Dendritic cell treated with granulocyte-macrophage colony-stimulating factor and Interleukin-4, amounts not matched to agents 40 ng/mL and 50 ng/mL, for 4 days (primary cell): ENCODE data around the gene RETSAT.
"Not testable (repeated sequence)": the region's sequence is repeated elsewhere in the genome, so short reads cannot be mapped to it uniquely, and the experiment has no call there.

Source experiments
- H3K27ac Mint-ChIP-seq: one replicate; pipeline ENCODE4 v1.8.0; 2022; ENCODE audit warnings: mild to moderate bottlenecking, mixed read lengths
- H3K27me3 Mint-ChIP-seq: one replicate; pipeline ENCODE4 v1.8.0; 2022; ENCODE audit warnings: mild to moderate bottlenecking, mixed read lengths
- H3K36me3 Mint-ChIP-seq: one replicate; pipeline ENCODE4 v1.8.0; 2022; ENCODE audit warnings: low read depth, mixed read lengths
- H3K4me1 Mint-ChIP-seq: one replicate; pipeline ENCODE4 v1.8.0; 2022; ENCODE audit warnings: low read depth, mixed read lengths
- H3K4me3 Mint-ChIP-seq: one replicate; pipeline ENCODE4 v1.8.0; 2022; ENCODE audit warnings: mild to moderate bottlenecking, moderate library complexity, mixed read lengths
- H3K9me3 Mint-ChIP-seq: one replicate; pipeline ENCODE4 v1.8.0; 2022; ENCODE audit warnings: mixed read lengths
- intact Hi-C: fragments of 100-400 bp; cut with micrococcal nuclease; formaldehyde crosslinking; loops from one replicate; pipeline ENCODE4 v1.15.0; 2022

The RETSAT gene

GRCh38 chr2:85362653-85363387 lies 8.5 kb upstream of the RETSAT start:
- H3K27ac Mint-ChIP-seq, H3K9me3 Mint-ChIP-seq, H3K4me3 Mint-ChIP-seq, H3K4me1 Mint-ChIP-seq, H3K27me3 Mint-ChIP-seq, intact Hi-C loops: not testable (repeated sequence)
- peaks cover 78% of the 10 kb centered on the region for H3K36me3 Mint-ChIP-seq

DNA sequence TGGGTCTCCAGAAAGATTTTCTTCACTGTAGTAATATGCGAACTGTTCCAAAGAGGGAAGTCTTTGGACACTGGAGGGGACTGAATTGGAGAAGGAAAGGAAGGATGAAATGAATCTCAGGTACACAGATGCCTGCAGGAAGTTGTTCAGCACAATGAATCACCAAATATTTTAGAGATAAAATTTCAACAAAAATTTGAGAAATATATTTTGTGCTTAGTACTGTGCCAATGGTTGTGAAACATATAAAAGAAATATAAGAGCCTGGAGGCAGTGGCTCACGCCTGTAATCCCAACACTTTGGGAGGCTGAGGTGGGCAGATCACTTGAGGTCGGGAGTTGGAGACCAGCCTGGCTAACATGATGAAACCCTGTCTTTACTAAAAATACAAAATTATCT lies 3.4 kb upstream of the RETSAT start:
- Mint-ChIP-seq H3K36me3 (peaks cover 81% of the 10 kb centered on the region), H3K9me3 (no peaks in the 10 kb centered on the region), H3K27me3 (no peaks in the 10 kb centered on the region), H3K4me3 (no peak overlapping the region), H3K27ac (no peak overlapping the region), H3K4me1 (peaks cover 39% of the 10 kb centered on the region)
- intact Hi-C loops = no loop called here

DNA sequence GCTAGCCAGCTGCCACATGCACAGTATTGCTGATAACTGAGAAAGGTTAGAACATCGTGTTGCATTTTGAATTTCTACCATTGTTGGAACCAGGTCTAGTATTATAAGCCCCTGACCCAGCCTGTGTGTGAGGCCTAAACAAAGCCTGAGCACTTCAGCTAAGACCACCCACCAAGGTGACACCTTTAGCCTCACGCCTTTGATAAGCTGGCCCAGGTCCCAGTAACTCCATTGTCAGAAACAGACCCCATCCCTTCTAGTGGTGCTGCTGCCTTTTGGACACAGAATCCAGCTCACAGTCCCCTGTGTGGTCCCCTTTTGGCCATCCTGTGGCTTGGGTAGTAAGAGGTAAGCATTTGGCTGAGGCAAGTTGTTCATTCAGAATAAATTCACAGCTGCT lies 1.9 kb upstream of the RETSAT start:
- no peaks in the 10 kb centered on the region for H3K9me3 Mint-ChIP-seq
- H3K27me3 Mint-ChIP-seq = no peaks in the 10 kb centered on the region
- H3K36me3 Mint-ChIP-seq = peaks cover 70% of the 10 kb centered on the region
- intact Hi-C loops = no loop called here
- H3K4me3 Mint-ChIP-seq = no peak overlapping the region
- no peak overlapping the region for H3K27ac Mint-ChIP-seq
- peaks cover 42% of the 10 kb centered on the region for H3K4me1 Mint-ChIP-seq

GRCh38 chr2:85355521-85355920 lies 1.2 kb upstream of the RETSAT start:
- H3K27ac Mint-ChIP-seq = peak overlapping the region; percentile 96
- peak overlapping the region; percentile 98 for H3K4me3 Mint-ChIP-seq
- peaks cover 42% of the 10 kb centered on the region for H3K4me1 Mint-ChIP-seq
- intact Hi-C loops = no loop called here
- H3K27me3 Mint-ChIP-seq = no peaks in the 10 kb centered on the region
- H3K9me3 Mint-ChIP-seq = no peaks in the 10 kb centered on the region
- H3K36me3 Mint-ChIP-seq = peaks cover 72% of the 10 kb centered on the region

GRCh38 chr2:85355073-85355410 lies 714 bp upstream of the RETSAT start:
- H3K4me1 Mint-ChIP-seq = peaks cover 42% of the 10 kb centered on the region
- peak overlapping the region; percentile 98 for H3K4me3 Mint-ChIP-seq
- H3K27me3 Mint-ChIP-seq = no peaks in the 10 kb centered on the region
- peaks cover 74% of the 10 kb centered on the region for H3K36me3 Mint-ChIP-seq
- no peaks in the 10 kb centered on the region for H3K9me3 Mint-ChIP-seq
- H3K27ac Mint-ChIP-seq = peak overlapping the region; percentile 96
- intact Hi-C loops = no loop called here

- Mint-ChIP-seq H3K27me3 (no peaks in the 10 kb centered on the region), H3K9me3 (no peaks in the 10 kb centered on the region), H3K27ac (peak overlapping the region; percentile 96), H3K4me3 (peak overlapping the region; percentile 98), H3K36me3 (peaks cover 74% of the 10 kb centered on the region), H3K4me1 (peaks cover 42% of the 10 kb centered on the region)
- intact Hi-C loops = loop anchor here (1.0 kb wide), 1 partner anchor 26 kb away; no protein-coding TSS in a partner anchor
These were observed 447 bp downstream of the RETSAT start for GRCh38 chr2:85353876-85354285.

DNA sequence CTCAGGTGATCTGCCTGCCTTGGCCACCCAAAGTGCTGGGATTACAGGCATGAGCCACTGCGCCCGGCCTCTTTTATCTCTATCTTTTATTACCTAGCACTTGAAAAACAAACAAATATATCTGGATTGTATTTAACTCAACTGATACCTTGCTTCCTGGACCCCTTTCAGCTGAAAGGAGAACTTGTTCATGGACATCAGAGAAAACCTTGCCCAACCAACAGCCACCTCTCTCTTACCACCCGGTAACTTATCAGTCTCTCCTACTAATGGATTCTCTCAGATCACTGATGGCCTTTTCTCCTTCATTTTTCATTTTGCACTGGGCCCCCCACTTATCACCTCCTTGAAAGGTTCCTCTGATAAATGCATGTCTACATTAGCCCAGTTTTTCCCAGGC lies 6.7 kb downstream of the RETSAT start:
- H3K27me3 Mint-ChIP-seq = no peaks in the 10 kb centered on the region
- H3K36me3 Mint-ChIP-seq = peaks cover 90% of the 10 kb centered on the region
- no peak overlapping the region for H3K4me3 Mint-ChIP-seq
- no peaks in the 10 kb centered on the region for H3K9me3 Mint-ChIP-seq
- intact Hi-C loops = no loop called here
- H3K27ac Mint-ChIP-seq = no peak overlapping the region
- H3K4me1 Mint-ChIP-seq = peaks cover 2% of the 10 kb centered on the region

DNA sequence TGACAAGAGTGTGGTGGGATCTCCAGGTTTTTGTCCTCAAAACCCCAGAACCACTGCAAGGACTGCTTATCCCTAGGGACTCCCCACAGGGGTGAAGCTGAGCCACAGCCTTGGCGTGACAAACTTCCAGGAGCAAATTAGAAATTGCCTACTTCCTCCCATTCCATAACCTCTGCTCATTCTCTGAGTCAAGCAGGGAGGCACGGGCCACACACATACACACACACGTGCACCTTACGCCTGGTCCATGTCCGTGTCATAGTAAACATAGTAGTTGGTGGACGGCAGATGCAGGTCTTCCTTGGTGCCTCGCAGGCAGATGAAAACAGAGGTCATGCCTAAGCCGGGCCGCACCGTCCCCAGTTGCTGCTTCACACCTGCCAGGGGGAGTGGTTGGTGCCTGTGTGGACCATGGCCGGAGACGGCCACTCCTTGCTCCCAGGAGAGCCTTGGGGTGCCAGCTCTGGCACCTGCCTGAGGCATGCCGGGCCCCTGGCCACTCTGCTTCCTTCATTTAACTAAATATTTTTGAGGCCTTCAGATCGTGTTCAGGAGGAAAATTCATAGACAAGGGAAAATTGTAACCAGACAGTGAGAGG lies 9.9 kb downstream of the RETSAT start:
- intact Hi-C loops = no loop called here
- no peak overlapping the region for H3K27ac Mint-ChIP-seq
- H3K4me1 Mint-ChIP-seq = no peaks in the 10 kb centered on the region
- H3K36me3 Mint-ChIP-seq = peaks cover 84% of the 10 kb centered on the region
- H3K4me3 Mint-ChIP-seq = no peak overlapping the region
- peaks cover 5% of the 10 kb centered on the region for H3K27me3 Mint-ChIP-seq
- no peaks in the 10 kb centered on the region for H3K9me3 Mint-ChIP-seq

DNA sequence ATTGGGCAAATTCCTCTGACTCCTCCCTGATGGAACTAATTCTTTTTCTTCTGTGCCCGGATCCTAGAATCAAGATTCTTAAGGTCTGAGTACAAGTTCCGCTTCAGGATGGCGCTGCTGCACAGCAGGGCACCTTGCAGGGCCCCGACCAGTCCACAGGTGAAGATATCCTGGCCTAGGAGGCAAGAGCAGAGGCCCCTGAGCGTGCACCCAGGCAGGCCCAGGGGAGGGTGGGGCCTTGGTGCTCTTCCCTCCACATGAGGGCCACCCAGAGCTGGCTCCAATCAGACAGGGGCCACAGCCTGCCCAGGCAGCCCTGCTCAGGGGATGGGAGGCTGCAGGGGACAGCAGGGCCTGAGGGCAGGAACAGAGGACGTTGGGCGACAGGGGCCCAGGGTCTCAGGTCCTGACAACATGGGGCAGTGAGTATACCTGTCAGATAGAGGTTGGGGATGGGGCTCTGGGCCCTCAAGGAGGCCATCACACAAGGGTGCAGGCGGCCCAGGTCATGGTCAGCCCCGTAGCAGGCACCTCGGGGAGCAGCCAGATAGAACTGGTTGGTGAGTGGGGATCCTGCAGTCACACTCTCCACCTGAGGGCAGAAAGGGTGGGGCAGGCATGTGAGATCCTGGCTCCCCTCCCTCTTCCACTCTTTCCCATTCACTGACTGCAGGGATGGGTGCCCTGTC lies 11.0 kb downstream of the RETSAT start:
- not testable (repeated sequence) for H3K27ac Mint-ChIP-seq, H3K27me3 Mint-ChIP-seq, H3K9me3 Mint-ChIP-seq, H3K4me1 Mint-ChIP-seq, H3K4me3 Mint-ChIP-seq
- H3K36me3 Mint-ChIP-seq = peaks cover 73% of the 10 kb centered on the region
- intact Hi-C loops = loop anchor here (2.0 kb wide), 1 partner anchor 29 kb away; no protein-coding TSS in a partner anchor

DNA sequence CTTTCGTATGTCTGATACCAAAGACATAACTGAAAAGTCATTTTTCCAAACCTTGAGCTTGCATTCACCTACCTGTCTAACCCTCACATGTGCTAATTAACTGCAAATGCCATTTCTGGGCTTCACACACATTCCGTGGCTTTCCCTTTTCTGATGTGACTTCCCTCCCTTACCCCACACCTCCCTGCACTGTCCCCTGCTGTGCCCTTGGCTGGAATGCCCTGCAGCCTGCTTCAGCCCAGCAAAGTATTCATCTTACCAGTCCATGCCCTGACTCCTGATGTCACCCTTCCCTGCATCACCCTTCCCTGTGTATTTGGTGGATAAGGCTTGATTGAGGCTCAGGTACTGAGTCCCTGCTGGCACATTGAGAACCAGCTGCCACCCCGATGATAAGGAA lies 12.2 kb downstream of the RETSAT start:
- Mint-ChIP-seq H3K27ac (no peak overlapping the region), H3K9me3 (no peaks in the 10 kb centered on the region)
- intact Hi-C loops = loop anchor here (2.0 kb wide), 1 partner anchor 27 kb away; no protein-coding TSS in a partner anchor

GRCh38 chr2:85341269-85342029 lies 12.9 kb downstream of the RETSAT start:
- peak overlapping the region; percentile 22 for H3K27ac Mint-ChIP-seq
- peaks cover 54% of the 10 kb centered on the region for H3K36me3 Mint-ChIP-seq
- H3K4me3 Mint-ChIP-seq = no peak overlapping the region
- H3K27me3 Mint-ChIP-seq = peaks cover 7% of the 10 kb centered on the region
- no peaks in the 10 kb centered on the region for H3K9me3 Mint-ChIP-seq
- no peaks in the 10 kb centered on the region for H3K4me1 Mint-ChIP-seq
- intact Hi-C loops = loop anchor here (2.0 kb wide), 1 partner anchor 27 kb away; no protein-coding TSS in a partner anchor

More for the DNA sequence above, 12.2 kb downstream of the RETSAT start:
- Mint-ChIP-seq H3K4me1 (no peaks in the 10 kb centered on the region), H3K27me3 (peaks cover 7% of the 10 kb centered on the region), H3K4me3 (no peak overlapping the region), H3K36me3 (peaks cover 61% of the 10 kb centered on the region)

- H3K4me1 Mint-ChIP-seq = no peaks in the 10 kb centered on the region
These were observed 14.1 kb downstream of the RETSAT start for GRCh38 chr2:85340034-85340892.

DNA sequence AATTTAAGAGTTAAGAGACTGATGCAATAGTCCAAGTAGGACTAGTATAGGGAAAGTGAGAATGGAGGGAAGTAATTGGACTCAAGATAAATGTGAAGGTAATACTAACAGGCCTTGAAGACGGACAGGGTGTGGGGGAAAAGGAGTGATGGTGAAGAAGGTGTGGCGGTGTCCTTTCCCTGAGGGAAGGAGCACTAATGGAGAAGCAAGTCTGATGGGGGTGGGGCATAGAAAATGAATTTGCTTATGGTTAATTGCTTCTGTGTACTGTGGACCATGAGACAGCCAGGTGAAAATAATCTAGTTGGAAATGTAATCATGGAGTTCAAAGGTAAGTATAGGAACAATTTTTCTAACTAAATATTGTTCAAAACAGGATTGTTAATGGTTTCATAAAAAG lies 19.4 kb downstream of the RETSAT start:
- intact Hi-C loops = no loop called here
- H3K9me3 Mint-ChIP-seq = peaks cover 6% of the 10 kb centered on the region
- H3K27me3 Mint-ChIP-seq = peaks cover 4% of the 10 kb centered on the region
- H3K4me3 Mint-ChIP-seq = no peak overlapping the region
- H3K36me3 Mint-ChIP-seq = no peaks in the 10 kb centered on the region
- H3K27ac Mint-ChIP-seq = no peak overlapping the region
- no peaks in the 10 kb centered on the region for H3K4me1 Mint-ChIP-seq

More at GRCh38 chr2:85340034-85340892, 14.1 kb downstream of the RETSAT start:
- no peak overlapping the region for H3K4me3 Mint-ChIP-seq
- H3K9me3 Mint-ChIP-seq = no peaks in the 10 kb centered on the region
- H3K27me3 Mint-ChIP-seq = peaks cover 7% of the 10 kb centered on the region
- peaks cover 42% of the 10 kb centered on the region for H3K36me3 Mint-ChIP-seq
- H3K27ac Mint-ChIP-seq = peak overlapping the region; percentile 22
- intact Hi-C loops = no loop called here
